ENCODE data around the gene PACRG.

GRCh38 chr6:163288066-163288465 lies 560.3 kb downstream of the PACRG start:
- TF ChIP-seq ZC3H10 (CRISPR knock-in tag; IDR thresholded peaks at IDR 0.05) (no peak), ZNF8 (CRISPR knock-in tag; IDR thresholded peaks at IDR 0.05) (no peak), ZFP30 (CRISPR knock-in tag; IDR thresholded peaks at IDR 0.05) (no peak), ZNF565 (CRISPR knock-in tag; conservative IDR thresholded peaks at IDR 0.05; ENCODE audit: low read depth) (no peak), RARB (CRISPR knock-in tag; IDR thresholded peaks at IDR 0.05) (no peak), PATZ1 (CRISPR knock-in tag; IDR thresholded peaks at IDR 0.05; ENCODE audit: borderline replicate concordance) (no peak), CREB5 (CRISPR knock-in tag; IDR thresholded peaks at IDR 0.05; ENCODE audit: low read depth) (no peak), BACH2 (CRISPR knock-in tag; IDR thresholded peaks at IDR 0.05; ENCODE audit: borderline replicate concordance) (no peak), ZNF70 (CRISPR knock-in tag; IDR thresholded peaks at IDR 0.05) (no peak), GLIS3 (CRISPR knock-in tag; IDR thresholded peaks at IDR 0.05) (no peak), SNAI2 (CRISPR knock-in tag; IDR thresholded peaks at IDR 0.05) (no peak), ARNTL (CRISPR knock-in tag; IDR thresholded peaks at IDR 0.05; ENCODE audit: borderline replicate concordance, low read depth) (no peak), OSR1 (CRISPR knock-in tag; IDR thresholded peaks at IDR 0.05) (no peak), ESRRG (CRISPR knock-in tag; IDR thresholded peaks at IDR 0.05) (no peak)
